ENCODE results near the gene SEC31A.
"Not testable (repeated sequence)": the region's sequence is repeated elsewhere in the genome, so short reads cannot be mapped to it uniquely, and the experiment has no call there.

SEC31A gene, protein sequence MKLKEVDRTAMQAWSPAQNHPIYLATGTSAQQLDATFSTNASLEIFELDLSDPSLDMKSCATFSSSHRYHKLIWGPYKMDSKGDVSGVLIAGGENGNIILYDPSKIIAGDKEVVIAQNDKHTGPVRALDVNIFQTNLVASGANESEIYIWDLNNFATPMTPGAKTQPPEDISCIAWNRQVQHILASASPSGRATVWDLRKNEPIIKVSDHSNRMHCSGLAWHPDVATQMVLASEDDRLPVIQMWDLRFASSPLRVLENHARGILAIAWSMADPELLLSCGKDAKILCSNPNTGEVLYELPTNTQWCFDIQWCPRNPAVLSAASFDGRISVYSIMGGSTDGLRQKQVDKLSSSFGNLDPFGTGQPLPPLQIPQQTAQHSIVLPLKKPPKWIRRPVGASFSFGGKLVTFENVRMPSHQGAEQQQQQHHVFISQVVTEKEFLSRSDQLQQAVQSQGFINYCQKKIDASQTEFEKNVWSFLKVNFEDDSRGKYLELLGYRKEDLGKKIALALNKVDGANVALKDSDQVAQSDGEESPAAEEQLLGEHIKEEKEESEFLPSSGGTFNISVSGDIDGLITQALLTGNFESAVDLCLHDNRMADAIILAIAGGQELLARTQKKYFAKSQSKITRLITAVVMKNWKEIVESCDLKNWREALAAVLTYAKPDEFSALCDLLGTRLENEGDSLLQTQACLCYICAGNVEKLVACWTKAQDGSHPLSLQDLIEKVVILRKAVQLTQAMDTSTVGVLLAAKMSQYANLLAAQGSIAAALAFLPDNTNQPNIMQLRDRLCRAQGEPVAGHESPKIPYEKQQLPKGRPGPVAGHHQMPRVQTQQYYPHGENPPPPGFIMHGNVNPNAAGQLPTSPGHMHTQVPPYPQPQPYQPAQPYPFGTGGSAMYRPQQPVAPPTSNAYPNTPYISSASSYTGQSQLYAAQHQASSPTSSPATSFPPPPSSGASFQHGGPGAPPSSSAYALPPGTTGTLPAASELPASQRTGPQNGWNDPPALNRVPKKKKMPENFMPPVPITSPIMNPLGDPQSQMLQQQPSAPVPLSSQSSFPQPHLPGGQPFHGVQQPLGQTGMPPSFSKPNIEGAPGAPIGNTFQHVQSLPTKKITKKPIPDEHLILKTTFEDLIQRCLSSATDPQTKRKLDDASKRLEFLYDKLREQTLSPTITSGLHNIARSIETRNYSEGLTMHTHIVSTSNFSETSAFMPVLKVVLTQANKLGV

DNA sequence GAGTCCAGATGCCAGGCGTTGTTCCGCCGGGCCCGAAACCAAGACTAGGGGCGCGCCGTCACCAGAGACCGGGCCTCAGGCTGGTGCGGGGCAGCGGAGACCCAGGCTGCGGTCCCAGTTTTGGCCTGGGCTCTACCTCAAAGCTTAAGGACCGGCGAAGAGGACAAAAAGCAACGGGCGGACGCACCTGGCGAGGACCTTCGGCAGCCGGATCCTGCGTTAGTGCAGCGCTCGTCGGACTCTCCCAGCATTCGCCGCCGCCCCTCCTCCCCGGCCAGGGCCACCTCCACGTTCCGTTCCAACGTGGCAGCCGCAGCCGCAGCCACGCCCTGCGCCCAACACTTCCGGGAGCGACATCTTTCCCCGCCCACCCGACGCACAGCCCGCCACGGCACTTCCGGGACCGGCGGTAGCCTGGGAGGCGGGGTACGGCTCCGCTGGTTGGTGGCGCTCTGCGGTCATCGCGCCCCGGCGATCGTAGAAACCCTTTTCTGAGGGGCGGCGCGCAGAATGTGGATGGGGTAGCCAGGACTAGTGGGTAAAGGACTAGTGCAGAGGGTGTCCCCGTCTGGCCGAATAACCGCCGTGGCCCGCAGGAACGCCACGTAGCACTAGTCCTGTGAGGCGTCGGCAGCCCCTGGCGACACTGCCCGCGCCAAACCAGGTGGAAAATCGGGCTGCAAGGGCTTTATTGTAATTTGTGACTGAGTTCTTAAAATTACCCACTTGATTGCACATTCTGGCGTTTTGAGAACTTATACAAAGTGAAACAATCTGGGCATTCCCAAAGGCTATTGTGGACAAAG, at the start of gene SEC31A:
TSS of gene SEC31A (minus strand) at position 253 of the 806 bp plus-strand sequence. CDS start 9,217 bp downstream, outside the sequence.
- peak; percentile 94 to 99 (median 94) for DNase-seq (ENCODE audit: low read depth in 3 of 3)

DNA sequence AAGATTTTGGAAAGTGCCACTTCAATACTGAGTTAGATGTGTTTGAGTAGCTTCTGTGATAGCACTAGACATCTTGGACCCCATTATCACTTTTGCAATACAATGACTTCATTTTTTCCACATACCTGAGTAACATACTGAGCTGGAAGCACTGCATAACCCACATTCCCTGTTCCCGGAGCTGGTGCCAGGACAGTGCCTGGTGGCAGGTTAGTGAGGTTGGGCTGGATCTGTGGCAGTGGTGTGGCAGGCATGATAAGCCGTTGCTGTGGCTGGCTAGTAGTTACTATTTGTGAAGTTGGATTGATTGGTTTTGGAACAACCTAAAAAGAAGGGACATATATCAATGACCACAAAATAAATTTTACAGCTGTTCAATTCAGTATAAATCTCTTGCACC, 48.5 kb upstream of the SEC31A start:
- DNase-seq (ENCODE audit: low read depth in 3 of 3) = no peak

DNA sequence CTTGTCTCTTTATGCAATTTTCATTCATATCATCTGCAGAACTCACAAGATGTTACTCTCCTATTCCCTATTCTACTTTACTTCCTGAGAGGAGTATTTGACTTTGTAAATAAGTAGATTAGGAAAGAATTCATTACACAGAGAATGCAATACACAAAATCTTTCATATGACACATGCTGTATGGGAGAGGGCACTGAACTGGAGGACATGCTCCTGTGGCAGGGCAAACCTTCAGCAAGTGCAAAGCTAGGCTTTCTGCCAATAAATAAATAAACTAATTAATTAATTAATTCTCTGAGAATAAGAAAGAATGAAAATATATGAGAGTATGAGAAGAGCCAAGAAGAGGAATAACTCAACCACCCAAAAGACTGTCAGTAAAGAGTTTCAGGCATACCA, 43.5 kb upstream of the SEC31A start:
- no peak for DNase-seq (ENCODE audit: low read depth in 3 of 3)

DNA sequence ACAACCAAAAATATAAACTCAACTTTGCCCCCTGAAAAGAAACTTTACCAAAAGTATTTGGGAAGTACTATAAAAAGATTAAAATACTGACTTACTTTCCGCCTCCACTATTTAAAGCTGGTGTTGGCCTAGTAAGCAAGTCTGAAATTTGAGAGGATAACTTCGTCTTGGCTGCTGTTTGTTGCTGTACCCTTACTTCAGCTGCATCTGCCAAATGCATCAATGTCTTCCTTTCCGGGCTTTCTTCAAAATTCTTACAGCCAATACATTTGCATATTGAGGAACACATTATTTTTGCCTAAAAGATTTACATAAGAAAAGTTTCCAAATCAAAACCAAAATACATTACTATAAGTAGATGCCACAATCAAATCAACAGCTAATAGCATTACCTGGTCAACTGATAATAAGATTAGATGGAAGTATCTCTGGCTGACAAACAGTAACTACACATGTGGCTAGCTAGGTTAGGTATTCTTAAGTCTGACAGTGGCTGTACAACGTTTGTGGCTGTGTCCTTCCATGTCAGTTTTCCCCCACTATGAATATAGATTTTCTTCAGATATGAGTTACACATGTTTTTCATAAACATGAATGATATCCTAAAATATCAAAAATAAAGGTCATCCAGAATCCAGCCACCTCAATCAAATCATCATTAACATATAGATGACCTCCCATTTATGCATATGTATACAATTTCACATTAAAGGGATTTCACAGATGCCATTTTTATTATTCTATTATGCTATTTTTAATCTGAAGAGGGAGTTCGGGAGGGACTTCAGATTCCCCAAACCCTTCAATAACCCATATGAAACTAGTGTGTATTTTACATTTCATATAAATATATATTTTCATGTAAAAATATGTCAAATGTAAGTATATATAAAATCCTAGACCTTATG, 40.1 kb upstream of the SEC31A start:
- no peak for DNase-seq (ENCODE audit: low read depth in 3 of 3)

DNA sequence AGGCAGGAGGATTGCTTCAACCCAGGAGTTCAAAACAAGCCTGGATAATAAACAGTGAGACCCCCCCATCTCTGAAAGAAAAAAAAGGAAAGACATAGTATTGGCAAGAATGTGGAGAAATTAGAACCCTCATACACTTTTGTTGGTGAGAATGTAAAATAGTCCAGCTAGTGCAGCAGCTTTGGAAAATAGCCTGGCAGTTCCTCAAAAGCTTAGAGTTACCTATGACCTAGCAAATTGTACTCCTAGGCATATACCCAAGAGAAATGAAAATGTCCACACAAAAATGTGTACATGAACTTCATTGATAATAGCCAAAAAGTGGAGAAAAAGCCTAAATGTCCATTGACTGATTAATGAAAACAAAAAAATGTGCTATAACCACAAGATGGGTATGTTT, 30.8 kb upstream of the SEC31A start:
- no peak for DNase-seq (ENCODE audit: low read depth in 3 of 3)

DNA sequence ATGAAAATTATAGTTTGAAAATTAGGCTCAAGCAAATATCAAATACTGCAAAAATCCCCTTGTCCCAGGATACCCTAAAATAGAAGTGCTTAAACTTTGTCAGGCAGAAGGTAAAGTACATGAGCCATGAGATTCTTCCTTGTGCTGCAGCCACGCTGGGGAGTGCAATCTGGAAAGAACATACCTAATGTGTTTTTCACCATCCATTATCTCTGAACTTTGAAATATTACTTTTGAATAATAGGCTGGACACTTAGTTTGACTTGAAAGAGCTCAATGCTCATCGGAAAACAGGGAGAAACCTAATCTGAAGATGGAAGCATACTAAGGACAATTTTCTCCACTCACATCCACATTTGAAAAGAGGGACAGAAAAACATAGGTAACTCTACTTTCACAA, 28.4 kb upstream of the SEC31A start:
- DNase-seq (ENCODE audit: low read depth in 3 of 3) = no peak

DNA sequence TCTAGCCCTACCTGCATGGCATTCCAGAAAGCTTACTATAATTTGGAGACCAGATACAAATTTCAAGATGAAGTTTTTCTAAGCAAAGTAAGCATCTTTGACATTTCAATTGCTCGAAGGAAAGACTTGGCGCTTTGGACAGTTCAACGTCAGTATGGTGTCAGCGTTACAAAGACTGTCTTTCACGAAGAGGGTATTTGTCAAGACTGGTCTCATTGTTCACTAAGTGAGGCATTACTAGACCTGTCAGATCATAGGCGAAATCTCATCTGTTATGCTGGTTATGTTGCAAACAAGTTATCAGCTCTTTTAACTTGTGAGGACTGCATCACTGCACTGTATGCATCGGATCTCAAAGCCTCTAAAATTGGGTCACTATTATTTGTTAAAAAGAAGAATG, 27.1 kb upstream of the SEC31A start:
- DNase-seq (ENCODE audit: low read depth in 3 of 3) = no peak

DNA sequence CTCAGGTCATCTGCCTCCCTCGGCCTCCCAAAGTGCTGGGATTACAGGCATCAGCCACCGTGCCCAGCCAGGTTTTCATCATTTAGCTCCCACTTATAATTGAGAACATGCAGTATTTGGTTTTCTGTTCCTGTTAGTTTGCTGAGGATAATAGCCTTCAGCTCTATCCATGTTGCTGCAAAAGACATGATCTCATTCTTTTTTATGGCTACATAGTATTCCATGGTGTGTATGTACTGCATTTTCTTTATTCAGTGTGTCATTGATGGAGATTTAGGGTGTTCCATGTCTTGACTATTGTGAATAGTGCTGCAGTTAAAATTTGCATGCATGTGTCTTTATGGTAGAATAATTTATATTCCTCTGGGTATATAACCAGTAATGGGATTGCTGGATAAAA, 23.0 kb upstream of the SEC31A start:
- DNase-seq (ENCODE audit: low read depth in 3 of 3) = not testable (repeated sequence)

DNA sequence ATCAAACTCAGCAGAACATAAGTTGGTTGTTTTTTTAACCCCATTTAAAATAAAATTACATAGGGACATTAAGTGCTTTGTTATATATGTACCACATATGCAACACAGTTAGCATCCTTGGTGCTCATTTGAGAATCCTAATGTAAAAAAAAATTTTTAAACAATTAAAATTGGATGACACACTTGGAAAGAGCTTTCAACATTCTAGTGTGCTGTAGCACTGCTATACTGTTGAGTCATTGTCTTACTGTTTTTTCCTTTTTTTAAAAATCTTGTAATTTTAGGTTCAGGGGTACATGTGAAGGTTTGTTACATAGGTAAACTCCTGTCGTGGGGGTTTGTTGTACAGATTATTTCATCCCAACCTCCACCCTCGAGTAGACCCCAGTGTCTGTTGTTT, 22.4 kb upstream of the SEC31A start:
- DNase-seq (ENCODE audit: low read depth in 3 of 3) = no peak

DNA sequence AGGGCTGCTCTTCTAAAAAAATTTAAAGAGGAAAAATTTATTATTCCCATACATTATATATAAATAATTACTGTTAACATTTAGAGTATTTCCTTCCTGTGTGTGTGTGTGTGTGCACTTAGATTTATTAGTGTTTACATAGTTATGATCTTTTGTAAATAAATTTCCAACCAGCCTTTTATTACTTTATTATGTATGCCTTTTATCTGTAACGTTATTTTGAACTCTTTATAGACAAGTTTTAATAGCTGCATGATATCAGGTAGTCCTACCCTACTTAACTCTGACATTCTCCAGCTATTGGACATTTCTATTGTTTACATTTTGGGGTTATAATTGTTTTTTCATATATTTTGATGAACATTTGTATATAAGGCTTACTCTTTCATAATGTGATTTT, 18.4 kb upstream of the SEC31A start:
- no peak for DNase-seq (ENCODE audit: low read depth in 3 of 3)

DNA sequence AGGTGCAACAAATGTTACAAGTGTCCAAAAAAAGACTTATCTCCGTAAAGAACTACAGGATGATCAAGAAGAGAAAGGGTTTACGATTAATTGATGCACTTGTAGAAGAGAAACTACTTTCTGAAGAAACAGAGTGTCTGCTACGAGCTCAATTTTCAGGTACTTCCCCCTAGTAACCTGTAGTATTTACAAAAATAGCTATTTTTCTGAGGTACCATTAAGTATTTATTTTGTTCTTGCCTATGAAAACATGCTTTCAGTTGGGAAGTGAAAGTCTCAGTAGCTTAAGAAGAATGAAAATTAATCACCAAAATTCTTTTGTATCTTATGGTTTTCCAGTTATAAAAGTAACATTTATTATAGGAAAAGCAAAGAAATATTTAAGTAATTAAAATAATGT, 15.5 kb upstream of the SEC31A start:
- no peak for DNase-seq (ENCODE audit: low read depth in 3 of 3)

DNA sequence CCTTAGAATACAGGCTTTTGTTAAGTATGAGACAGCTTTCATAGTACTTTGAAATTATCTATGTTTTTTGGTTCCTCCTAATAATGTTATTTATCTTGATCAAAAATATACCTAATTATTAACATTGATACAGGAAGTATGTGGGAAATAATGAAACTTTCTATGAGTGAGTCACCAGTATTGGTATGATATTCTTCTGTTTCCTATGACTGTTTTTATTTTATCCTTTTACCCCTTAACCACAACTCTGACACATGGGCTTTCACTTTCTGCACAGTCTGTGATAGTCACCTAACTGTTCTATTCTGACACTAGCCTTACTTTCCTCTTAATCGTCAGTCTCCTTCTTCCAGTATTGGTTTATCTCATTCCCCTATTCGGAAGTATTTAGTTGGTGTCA, 14.3 kb upstream of the SEC31A start:
- peak in 1 of 3 donors; percentile 6 for DNase-seq (ENCODE audit: low read depth in 3 of 3)

DNA sequence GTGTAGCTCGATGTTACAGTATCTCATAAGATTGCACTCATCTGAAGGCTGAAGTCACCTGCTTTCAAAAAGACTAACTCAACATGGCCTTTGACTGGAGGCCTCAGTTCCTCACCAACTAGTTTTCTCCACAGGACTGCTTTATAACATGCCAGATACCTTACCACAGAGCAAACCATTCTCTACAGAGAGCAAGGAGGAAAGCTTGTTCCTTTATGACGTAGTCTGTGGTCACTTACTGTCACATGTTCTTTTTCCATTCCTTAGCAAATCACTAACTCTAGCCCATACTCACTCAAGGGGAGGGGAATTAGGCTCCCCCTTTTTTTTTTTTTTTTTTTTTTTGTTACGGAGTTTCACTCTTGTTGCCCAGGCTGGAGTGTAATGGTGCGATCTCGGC, 12.8 kb upstream of the SEC31A start:
- DNase-seq (ENCODE audit: low read depth in 3 of 3) = peak in 1 of 3 donors; percentile 9

DNA sequence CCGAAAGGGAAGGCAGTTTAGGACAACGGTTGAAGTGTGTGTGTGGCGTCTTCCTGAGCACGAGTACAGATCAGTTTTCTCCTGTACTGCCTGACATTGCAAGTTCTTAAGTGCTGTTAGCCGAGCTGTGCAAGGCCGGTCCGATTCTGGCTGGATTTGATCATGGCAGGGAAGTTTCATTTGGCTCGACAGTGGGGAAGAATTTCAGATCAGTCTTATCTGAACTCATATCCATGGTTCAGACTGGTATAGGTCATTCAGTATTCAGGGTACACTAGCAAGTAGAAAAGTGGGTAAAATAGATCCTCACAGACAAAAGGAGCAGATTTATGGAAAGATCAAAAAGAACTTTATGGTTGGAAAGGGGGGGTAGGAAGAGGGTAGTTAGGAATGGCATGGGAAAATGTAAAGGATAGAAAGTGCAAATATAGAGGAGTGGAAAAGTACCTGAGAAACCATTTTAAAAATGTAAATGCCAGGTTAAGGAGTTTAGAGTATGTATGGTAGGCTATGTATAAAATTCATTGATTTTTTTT, 10.3 kb upstream of the SEC31A start:
- no peak for DNase-seq (ENCODE audit: low read depth in 3 of 3)

DNA sequence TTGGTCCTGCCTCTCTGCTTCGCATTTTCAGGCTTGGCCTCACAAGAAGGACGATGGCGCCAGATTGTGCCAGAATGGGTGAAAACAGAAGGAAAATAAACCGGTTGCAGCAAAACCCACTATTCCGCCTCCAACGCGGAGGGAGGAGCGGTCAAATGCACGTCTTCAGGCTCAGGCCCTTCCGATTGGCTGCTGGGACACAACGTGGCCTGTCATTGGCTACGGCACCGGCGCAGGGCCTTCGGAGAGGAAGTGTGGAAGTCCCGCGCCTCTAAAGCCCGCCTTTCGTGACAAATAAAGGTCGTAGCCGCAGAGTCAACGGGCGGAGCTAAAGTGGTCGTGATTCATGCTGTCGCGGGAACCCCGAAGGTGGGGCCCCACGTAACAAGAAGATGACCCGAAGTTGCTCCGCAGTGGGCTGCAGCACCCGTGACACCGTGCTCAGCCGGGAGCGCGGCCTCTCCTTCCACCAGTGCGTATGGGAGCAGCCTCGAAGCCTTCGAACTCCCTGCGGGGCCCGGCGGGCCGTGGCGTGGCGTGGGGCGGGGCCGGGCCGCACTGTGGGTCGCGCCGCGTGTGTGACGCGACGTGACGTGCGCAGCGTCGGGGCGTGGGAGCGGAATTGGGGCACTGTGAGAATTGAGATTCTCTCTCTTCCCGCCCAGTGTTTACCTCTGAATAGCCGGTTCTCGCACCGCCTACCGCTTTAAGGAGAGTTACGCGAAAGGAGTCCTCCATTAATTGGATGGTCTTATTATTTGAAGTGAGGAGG, 9.6 kb upstream of the SEC31A start, which contains the start of gene THAP9:
TSS of gene THAP9 (plus strand) at position 325 of the 772 bp plus-strand sequence. CDS start at position 393, 68 bp downstream.
- peak; percentile 92 to 99 (median 94) for DNase-seq (ENCODE audit: low read depth in 3 of 3)

DNA sequence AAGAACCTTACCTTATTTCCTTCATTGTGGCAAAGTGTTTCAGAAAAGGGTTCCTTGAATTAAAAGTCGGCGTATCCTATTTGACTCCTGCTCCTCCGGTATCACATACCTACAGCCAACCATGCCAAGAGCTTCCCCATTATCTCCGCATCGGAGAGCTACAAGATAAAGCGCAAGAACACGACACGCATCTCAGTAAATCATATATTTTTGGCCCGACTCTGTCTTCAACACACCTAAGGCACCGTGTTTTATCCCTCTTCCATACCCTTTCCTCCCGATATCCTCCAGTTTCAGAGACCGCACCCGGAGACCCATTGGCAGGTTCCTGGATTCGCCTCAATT, 9.1 kb upstream of the SEC31A start:
- DNase-seq (ENCODE audit: low read depth in 3 of 3) = no peak

DNA sequence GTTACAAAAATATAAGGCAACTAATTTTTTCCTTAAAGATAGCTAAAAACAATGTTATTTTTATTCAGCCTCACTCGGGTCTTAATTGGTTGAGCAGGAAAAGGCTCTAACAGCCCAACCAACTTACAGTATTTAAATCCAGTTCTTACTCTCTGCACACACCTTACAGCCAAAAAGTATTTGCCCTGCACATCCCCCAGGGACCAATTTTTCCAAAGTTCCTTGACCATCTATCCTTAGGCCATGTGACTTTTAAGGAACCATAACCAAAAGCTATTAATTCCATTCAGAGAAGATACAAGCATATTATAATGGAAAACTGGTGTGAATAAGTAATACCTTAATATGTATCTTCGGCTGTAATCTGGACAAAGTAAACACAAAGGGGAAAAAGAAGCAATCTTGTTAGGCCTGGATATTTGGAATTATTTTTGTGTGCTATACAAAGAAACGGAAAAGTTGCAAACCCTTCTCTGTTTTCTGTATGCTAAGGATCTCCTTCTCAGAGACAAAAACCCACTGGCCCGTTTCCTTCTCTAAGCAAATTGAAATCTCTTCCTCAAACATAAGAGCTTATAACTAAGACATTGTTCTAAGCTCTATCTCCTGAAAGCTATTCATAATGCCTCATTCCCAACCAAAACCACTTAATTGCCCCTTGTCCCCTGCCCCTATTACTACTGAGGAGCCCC, 8.6 kb upstream of the SEC31A start:
- DNase-seq (ENCODE audit: low read depth in 3 of 3) = no peak

Data from stimulated activated CD4-positive, alpha-beta T cell treated with anti-CD3 and anti-CD28 coated beads, TNF-alpha, amount 100 ng/mL, for 48 hours (primary cell).